HG03442 (cell line): Measurements from ENCODE around the gene B3GALT6.

ENCODE experiments used
- ATAC-seq: cut with Tn5 transposase; IDR thresholded peaks from one replicate; pipeline ENCODE4 v1.9.1; 2021; ENCODE audit warnings: mild to moderate bottlenecking, moderate library complexity; ENCODE audit not compliant: unreplicated experiment

The B3GALT6 gene

GRCh38 chr1:1281533-1282321, 49.7 kb downstream of the B3GALT6 start:
- ATAC-seq: no peak

DNA sequence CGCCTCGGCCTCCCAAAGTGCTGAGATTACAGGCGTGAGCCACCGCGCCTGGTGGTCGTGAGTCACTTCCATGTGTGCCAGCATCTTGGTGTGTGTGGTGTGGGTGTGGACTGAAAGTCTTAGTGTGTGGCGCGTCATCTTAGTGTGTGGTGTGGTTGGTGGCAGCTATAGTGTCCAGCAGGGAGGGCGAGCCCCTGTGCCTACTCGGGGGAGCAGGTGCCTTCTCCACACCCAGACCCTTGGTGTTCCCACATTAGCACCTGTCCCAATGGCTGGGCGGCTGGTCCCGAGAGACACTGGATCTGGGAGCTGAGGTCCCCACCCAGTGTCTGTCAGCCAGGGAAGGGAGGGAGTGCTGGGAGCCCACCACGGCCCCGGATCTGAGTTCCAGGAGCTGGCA, 51.0 kb downstream of the B3GALT6 start:
- no peak for ATAC-seq

GRCh38 chr1:1283821-1284220, 51.8 kb downstream of the B3GALT6 start:
- ATAC-seq: no peak
